H1 (cell line): ENCODE data around the gene GUCY2D. TPM values are rescaled to one million over a fixed set of nuclear protein-coding genes. Genes with fewer than 3 reads are reported as not detected.

Source experiments
- polyA plus RNA-seq, 7 experiments: library from polyadenylated mRNA; depleted of rRNA in 3 of 7; stranded (reverse) in 5 of 7; unstranded in 2 of 7; fragments of >200 nt in 5 of 7; fragments of 200-250 nt in 2 of 7; gene quantifications; 1 replicate in 5 of 7; 2 replicates in 1 of 7; 4 replicates in 1 of 7; pipeline versions ENCODE4 v1.2.1 to v1.2.3, GENCODE V29; 2011 to 2013; ENCODE audit warnings: missing spikeins in 2 of 7, mixed read lengths in 2 of 7
- total RNA-seq: library from RNA; stranded (reverse); fragmentation: NEBNext Ultra II Directional; extraction: Animal tissue kit (Norgen Biotek cat#: 25700); gene quantifications from 2 replicates; pipeline ENCODE4 v1.2.1, GENCODE V29; 2021

GUCY2D gene
- total and polyA plus RNA-seq, 2 of the 8 experiments (the other 6 are each of a cell fraction or from before 2014, with no cell fraction given), result 0.20 to 0.48 TPM

Other genes starting within 250 kb of the GUCY2D start
- 3.4 and 3.7 TPM in 2 replicates for gene KDM6B, start 168.4 kb upstream of the GUCY2D start, total RNA-seq
- gene KDM6B, start 168.4 kb upstream of the GUCY2D start, polyA plus RNA-seq (2011; rRNA removed), result 0.48 and 0.80 TPM in 2 replicates
- gene TMEM88, start 147.5 kb upstream of the GUCY2D start, total RNA-seq, result 0.69 TPM in 1 of 2 replicates, not detected in the other
- gene TMEM88, start 147.5 kb upstream of the GUCY2D start, polyA plus RNA-seq (2011; rRNA removed), result 8.8 and 11.6 TPM in 2 replicates
- 27.0 and 30.2 TPM in 2 replicates for gene NAA38, start 145.1 kb upstream of the GUCY2D start, total RNA-seq
- 109 and 116 TPM in 2 replicates for gene NAA38, start 145.1 kb upstream of the GUCY2D start, polyA plus RNA-seq (2011; rRNA removed)
- gene CYB5D1, start 144.6 kb upstream of the GUCY2D start, total RNA-seq, result 15.5 and 18.0 TPM in 2 replicates
- 11.0 and 13.5 TPM in 2 replicates for gene CYB5D1, start 144.6 kb upstream of the GUCY2D start, polyA plus RNA-seq (2011; rRNA removed)
- 12.9 and 14.2 TPM in 2 replicates for gene CHD3, start 113.8 kb upstream of the GUCY2D start, total RNA-seq
- gene CHD3, start 113.8 kb upstream of the GUCY2D start, polyA plus RNA-seq (2011; rRNA removed), result 12.3 and 18.3 TPM in 2 replicates
- gene RNF227, start 86.3 kb upstream of the GUCY2D start, total RNA-seq, result 0.63 and 0.77 TPM in 2 replicates
- gene RNF227, start 86.3 kb upstream of the GUCY2D start, polyA plus RNA-seq (2011; rRNA removed), result 1.1 and 1.7 TPM in 2 replicates
- 2.3 and 2.4 TPM in 2 replicates for gene KCNAB3, start 72.8 kb upstream of the GUCY2D start, total RNA-seq
- gene KCNAB3, start 72.8 kb upstream of the GUCY2D start, polyA plus RNA-seq (2011; rRNA removed), result 1.7 and 2.8 TPM in 2 replicates
- 99.3 and 114 TPM in 2 replicates for gene TRAPPC1, start 70.7 kb upstream of the GUCY2D start, total RNA-seq
- 170 and 194 TPM in 2 replicates for gene TRAPPC1, start 70.7 kb upstream of the GUCY2D start, polyA plus RNA-seq (2011; rRNA removed)
- 30.0 and 31.9 TPM in 2 replicates for gene CNTROB, start 70.4 kb upstream of the GUCY2D start, total RNA-seq
- 20.5 and 28.2 TPM in 2 replicates for gene CNTROB, start 70.4 kb upstream of the GUCY2D start, polyA plus RNA-seq (2011; rRNA removed)
- gene ALOX15B, start 36.4 kb downstream of the GUCY2D start, total RNA-seq, result 0.46 and 0.63 TPM in 2 replicates
- gene ALOX15B, start 36.4 kb downstream of the GUCY2D start, polyA plus RNA-seq (2011; rRNA removed), result 0.91 and 1.4 TPM in 2 replicates
- not detected in 2 replicates for gene ALOX12B, start 85.1 kb downstream of the GUCY2D start, total RNA-seq
- gene ALOX12B, start 85.1 kb downstream of the GUCY2D start, polyA plus RNA-seq (2011; rRNA removed), result 0.82 and 0.86 TPM in 2 replicates
- gene ALOXE3, start 115.9 kb downstream of the GUCY2D start, total RNA-seq, result not detected in 2 replicates
- 0.26 and 0.55 TPM in 2 replicates for gene ALOXE3, start 115.9 kb downstream of the GUCY2D start, polyA plus RNA-seq (2011; rRNA removed)
- 0.32 and 0.69 TPM in 2 replicates for gene HES7, start 121.5 kb downstream of the GUCY2D start, total RNA-seq
- gene HES7, start 121.5 kb downstream of the GUCY2D start, polyA plus RNA-seq (2011; rRNA removed), result 0.20 and 0.55 TPM in 2 replicates
- 38.0 and 39.9 TPM in 2 replicates for gene PER1, start 149.8 kb downstream of the GUCY2D start, total RNA-seq
- 9.6 and 17.3 TPM in 2 replicates for gene PER1, start 149.8 kb downstream of the GUCY2D start, polyA plus RNA-seq (2011; rRNA removed)
- 19.0 and 20.5 TPM in 2 replicates for gene VAMP2, start 160.3 kb downstream of the GUCY2D start, total RNA-seq
- gene VAMP2, start 160.3 kb downstream of the GUCY2D start, polyA plus RNA-seq (2011; rRNA removed), result 19.3 and 25.2 TPM in 2 replicates
- 17.3 and 17.9 TPM in 2 replicates for gene TMEM107, start 173.8 kb downstream of the GUCY2D start, total RNA-seq
- gene TMEM107, start 173.8 kb downstream of the GUCY2D start, polyA plus RNA-seq (2011; rRNA removed), result 21.4 and 21.5 TPM in 2 replicates
- gene BORCS6, start 187.6 kb downstream of the GUCY2D start, total RNA-seq, result 3.6 and 4.6 TPM in 2 replicates
- 3.3 and 3.8 TPM in 2 replicates for gene BORCS6, start 187.6 kb downstream of the GUCY2D start, polyA plus RNA-seq (2011; rRNA removed)
- gene AURKB, start 208.0 kb downstream of the GUCY2D start, total RNA-seq, result 154 and 160 TPM in 2 replicates
- 102 and 171 TPM in 2 replicates for gene AURKB, start 208.0 kb downstream of the GUCY2D start, polyA plus RNA-seq (2011; rRNA removed)
- 33.7 and 39.8 TPM in 2 replicates for gene CTC1, start 245.4 kb downstream of the GUCY2D start, total RNA-seq
- 19.4 and 32.2 TPM in 2 replicates for gene CTC1, start 245.4 kb downstream of the GUCY2D start, polyA plus RNA-seq (2011; rRNA removed)
- 238 and 248 TPM in 2 replicates for gene PFAS, start 246.7 kb downstream of the GUCY2D start, total RNA-seq
- 88.4 and 120 TPM in 2 replicates for gene PFAS, start 246.7 kb downstream of the GUCY2D start, polyA plus RNA-seq (2011; rRNA removed)